Measurements from ENCODE around the gene DPYSL4.

DNA sequence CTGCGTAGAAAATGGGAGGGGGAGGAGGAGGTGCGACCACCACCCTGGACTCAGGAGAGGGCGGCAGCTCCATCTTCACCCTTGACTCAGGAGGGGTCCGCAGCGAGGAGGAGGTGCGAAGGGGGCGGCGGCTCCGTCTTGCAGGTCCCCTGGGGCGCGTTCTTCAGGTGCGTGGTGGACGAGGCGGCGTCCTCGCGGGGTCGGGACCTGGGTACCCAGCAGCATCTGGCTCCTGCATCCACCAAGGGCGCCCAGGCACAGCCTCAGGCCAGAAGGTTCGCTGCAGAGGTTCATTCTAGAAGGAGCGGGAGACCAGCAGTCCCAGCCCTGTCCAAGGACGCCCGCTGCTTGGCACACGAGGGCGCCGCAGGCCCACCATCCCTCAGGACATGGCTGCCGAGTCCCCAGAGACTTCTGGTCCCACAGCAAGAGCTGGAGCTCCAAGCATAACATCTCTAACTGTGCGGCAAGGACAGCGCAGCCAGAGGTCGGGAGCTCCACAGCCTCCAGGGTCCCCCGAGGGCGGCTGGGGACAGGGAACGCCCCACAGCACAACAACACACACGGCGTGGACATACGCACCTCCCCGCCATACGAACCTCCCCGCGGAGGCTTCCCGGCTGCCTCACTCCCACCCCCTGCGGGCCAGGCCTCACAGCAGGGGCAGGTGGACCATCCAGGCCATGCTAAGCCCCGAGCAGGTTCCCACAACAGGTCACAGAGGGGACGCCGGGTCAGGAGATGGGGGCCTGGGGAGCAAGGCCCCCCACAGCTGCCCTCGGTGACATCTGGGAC lies 16.8 kb upstream of the DPYSL4 start:
- TF ChIP-seq, protein P1, sequence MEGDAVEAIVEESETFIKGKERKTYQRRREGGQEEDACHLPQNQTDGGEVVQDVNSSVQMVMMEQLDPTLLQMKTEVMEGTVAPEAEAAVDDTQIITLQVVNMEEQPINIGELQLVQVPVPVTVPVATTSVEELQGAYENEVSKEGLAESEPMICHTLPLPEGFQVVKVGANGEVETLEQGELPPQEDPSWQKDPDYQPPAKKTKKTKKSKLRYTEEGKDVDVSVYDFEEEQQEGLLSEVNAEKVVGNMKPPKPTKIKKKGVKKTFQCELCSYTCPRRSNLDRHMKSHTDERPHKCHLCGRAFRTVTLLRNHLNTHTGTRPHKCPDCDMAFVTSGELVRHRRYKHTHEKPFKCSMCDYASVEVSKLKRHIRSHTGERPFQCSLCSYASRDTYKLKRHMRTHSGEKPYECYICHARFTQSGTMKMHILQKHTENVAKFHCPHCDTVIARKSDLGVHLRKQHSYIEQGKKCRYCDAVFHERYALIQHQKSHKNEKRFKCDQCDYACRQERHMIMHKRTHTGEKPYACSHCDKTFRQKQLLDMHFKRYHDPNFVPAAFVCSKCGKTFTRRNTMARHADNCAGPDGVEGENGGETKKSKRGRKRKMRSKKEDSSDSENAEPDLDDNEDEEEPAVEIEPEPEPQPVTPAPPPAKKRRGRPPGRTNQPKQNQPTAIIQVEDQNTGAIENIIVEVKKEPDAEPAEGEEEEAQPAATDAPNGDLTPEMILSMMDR (IDR thresholded peaks at IDR 0.05; ENCODE audit: insufficient read depth, low read depth, low read length): no peak
- TF ChIP-seq EZH2 (IDR thresholded peaks at IDR 0.05; ENCODE audit: insufficient read depth, low read length): no peak

Measured in astrocyte (in vitro differentiated cells and primary cell).